RPMI7951 (cell line): Measurements from ENCODE around the gene GRIN2D. TPM values are rescaled to one million over a fixed set of nuclear protein-coding genes. Genes with fewer than 3 reads are reported as not detected.

Source experiments
- DNase-seq: peaks from one replicate; pipeline ENCODE4 v3.0.0-alpha.2; 2012; ENCODE audit warnings: low read depth
- total RNA-seq: library from RNA; depleted of rRNA; stranded (reverse); fragments of >200 nt; shearing (Covaris generic); gene quantifications from 2 replicates; pipeline ENCODE4 v1.2.3, GENCODE V29; 2014

GRIN2D gene
- total RNA-seq, 1 experiment from 2014 or later = 0.60 TPM

DNA sequence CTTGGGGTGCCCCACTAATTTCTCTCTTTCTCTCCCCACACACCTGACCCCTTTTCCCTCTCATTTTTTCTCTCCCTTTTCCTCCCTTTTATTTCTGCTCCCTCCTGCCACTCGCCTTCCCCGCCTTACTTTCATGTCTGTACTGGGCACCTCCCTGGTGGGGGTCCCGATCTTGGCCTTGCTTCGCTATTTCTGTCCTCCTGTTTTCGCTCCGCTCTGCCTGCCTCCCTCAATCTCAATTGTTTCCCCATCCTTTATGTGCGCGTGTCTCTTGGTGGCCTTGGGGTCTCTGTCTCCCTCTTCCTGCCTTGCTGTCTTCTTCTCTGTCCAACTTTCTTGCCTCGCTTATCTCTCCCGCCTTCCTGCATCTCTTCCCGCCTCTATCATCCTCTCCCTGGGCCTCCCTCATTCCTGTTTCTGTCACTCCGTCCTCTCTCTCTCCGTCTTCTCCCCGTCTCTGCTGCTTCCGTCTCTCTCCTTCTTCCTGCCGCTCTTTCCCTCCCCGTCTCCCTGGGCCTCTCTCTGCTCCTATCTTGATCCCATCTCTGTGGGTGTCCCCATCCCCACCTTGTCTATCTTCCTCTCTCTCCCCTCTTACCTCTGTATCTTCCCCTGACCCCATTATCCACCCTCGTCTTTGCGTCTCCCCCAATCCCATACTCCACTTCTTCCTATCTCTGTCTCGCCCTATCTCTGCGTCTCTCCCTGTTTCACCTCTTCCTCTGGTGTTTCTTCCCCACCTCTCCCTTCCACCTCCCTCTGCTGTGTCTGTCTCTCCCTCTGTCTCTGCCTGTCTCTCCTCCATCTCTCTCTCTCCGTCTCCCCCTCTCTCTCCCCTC is 4.0 kb downstream of the GRIN2D start:
- DNase-seq = no peak

DNA sequence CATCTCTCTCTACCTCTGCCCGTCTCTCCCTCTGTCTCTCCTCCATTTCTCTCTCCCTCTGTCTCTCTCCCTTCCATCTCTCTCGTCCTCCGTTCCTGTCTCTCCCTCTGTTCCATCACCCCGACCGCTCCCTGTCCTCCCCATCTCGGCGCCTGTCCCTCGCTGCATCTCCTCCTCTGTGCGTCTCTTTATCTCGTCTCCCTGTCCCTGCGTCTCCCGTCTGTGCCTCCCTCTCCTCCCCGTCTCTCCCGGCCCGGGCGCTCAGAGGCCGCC is 4.6 kb downstream of the GRIN2D start:
- DNase-seq = peak; percentile 24

DNA sequence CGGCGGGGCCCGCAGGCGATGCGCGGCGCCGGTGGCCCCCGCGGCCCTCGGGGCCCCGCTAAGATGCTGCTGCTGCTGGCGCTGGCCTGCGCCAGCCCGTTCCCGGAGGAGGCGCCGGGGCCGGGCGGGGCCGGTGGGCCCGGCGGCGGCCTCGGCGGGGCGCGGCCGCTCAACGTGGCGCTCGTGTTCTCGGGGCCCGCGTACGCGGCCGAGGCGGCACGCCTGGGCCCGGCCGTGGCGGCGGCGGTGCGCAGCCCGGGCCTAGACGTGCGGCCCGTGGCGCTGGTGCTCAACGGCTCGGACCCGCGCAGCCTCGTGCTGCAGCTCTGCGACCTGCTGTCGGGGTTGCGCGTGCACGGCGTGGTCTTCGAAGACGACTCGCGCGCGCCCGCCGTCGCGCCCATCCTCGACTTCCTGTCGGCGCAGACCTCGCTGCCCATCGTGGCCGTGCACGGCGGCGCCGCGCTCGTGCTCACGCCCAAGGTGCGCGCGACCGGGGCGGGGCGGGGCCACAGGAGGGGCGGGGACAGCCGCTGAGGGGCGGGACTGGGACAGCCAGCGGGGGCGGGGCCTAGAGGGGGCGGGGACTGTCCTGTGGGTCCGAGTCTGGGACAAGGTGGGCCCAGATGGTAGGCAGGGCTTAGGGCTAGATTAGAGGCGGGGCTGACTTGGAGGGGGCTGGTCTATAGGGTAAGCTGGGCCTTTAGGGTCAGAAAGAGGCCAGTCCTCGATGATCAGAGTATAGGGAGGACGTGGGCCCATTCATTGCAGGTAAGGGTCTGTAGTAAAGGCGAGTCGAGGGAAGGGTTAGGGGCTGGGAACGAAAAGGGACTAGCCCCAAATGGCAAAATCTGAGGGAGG is 5.1 kb downstream of the GRIN2D start:
- peak; percentile 85 for DNase-seq

DNA sequence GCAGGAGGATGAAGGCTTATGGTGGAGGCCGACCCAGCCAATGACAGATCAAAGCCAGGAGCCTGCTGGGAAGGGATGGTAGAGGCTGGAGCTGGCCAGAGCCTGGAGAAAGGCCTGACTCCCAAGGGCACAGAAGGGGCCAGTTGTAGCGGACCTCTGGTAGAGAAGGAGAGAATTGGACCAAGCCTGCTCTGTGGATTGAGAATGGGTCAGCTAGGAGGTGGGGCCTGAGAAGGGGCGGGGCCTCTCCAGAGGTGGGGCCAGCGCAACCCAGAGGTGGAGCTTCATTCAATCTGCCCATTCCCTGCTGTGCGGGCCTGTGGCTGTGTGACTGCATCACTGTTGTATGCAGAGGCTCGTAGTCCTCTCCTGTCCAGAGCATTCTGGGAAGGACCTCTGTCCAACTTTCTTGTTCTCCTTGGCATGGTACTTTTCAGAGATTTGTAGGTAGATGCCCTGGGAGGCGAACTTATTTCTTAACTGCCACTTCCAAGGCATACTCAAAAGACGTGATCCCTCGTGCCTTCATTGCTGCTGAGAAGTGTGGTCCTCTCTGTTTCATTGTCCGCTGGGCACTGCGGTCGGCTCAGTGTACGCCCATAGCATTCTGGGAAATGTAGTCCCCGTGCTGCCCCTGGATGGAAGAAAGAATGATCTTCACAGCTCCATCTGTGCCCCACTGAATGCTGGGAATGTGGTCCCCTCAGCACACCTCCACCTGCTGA is 6.7 kb downstream of the GRIN2D start:
- DNase-seq = peak; percentile 89

DNA sequence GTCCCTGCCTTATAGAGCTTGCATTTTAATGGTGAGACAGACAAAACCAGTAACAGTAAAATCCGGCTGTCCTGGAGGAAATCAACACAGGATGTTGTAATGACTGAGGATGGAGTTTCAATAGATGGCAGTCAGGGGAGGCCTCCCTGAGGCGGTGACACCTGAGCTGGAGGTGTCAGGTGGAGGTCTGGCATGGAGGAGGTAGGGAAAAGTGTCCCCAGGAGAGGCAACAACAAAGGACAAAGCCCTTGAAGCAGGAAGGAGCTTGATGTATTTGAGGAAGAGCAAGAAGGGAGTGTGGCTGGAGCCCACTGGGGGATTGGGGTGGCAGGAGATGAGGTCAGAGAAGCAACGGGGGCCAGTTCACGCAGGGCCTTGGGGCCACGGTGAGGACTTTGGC is 7.8 kb downstream of the GRIN2D start:
- no peak for DNase-seq

DNA sequence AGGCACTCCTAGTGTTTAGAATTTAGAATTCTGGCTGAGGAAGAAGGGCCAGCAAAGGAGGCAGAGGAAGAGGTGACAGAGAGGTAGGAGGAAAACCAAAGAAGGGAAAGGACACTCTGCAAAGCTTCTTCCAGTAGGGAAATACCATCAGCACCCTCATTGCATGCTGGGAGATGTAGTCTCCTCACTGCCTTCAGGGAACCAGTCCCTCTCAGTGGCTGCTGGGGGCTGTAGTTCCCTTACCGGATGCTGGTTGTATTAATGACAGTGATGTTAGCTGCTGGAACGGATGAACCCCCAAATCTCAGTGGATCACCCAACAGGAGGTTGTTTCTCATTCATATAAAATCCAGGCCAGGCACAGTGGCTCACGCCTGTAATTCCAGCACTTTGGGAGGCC is 10.1 kb downstream of the GRIN2D start:
- DNase-seq = peak; percentile 77

DNA sequence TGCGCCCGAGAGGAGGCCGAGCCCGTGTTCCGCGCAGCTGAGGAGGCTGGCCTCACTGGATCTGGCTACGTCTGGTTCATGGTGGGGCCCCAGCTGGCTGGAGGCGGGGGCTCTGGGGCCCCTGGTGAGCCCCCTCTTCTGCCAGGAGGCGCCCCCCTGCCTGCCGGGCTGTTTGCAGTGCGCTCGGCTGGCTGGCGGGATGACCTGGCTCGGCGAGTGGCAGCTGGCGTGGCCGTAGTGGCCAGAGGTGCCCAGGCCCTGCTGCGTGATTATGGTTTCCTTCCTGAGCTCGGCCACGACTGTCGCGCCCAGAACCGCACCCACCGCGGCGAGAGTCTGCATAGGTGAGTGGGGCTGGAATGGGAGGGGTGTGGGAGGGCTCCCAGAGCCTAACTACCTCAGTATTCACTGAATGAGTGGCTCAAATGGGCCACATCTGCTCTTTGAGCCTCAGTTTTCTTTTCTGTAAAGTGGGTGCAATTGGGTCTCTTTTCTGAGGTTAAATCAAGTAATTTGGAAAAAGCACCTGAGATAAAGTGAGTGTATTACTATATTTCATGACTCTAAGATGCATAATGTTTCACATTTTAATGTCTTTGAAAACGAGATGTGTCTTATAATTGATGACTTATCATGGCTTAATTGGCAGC is 11.7 kb downstream of the GRIN2D start:
- no peak for DNase-seq

DNA sequence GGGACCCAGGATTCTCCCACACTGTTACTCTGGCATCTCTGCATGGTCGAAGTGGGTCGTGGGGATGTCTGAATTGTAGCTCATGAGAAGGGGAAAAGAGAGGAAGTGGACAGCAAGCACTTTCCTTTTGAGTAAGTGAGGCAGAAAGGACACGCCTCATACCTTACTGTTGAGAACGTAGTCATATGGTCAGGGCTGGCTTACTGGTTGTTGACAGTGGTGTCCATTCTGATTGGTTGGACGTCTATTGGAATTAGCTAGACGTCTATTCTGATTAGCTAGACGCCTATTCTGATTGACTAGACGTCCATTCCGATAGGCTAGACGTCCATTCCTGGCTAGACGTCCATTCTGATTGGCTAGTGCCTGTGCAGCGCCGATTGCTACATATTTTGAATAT is 12.4 kb downstream of the GRIN2D start:
- DNase-seq = no peak

DNA sequence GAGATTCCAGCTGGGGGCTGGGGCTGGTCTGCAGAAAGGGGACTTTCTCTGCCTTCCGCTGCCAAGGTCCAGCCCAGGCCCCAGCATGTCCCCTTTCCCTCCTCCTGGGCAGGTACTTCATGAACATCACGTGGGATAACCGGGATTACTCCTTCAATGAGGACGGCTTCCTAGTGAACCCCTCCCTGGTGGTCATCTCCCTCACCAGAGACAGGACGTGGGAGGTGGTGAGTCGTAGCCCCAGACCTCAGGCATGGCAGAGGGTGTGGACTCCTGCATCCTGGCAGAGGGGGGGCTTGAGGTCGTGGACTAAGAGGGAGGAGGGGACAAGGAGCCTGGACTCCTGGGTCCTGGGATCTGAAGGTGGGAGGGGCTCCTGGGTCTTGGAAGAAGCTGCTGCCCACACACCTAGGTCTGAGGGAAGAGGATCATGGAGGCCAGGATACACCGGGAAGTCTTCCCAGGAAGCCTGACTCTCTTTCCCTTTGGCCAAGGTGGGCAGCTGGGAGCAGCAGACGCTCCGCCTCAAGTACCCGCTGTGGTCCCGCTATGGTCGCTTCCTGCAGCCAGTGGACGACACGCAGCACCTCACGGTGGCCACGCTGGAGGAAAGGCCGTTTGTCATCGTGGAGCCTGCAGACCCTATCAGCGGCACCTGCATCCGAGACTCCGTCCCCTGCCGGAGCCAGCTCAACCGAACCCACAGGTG is 20.6 kb downstream of the GRIN2D start:
- no peak for DNase-seq

DNA sequence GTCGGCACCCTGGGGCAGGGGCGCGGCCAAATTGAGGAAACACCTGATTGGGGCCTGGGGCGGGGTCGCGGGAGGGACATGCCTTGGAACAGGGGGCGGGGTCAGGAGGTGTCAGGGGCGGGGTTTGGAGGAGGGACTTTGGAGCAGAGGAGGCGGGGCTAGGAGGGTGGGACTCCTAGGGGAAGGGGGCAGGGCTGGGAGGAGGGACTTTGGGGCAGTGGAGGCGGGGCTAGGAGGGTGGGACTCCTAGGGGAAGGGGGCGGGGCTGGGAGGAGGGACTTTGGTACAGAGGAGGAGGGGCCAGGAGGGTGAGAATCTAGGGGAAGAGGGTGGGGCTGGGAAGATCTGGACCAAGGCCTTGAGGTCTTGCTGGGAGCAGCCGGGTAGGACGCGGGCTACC is 21.9 kb downstream of the GRIN2D start:
- peak; percentile 78 for DNase-seq

DNA sequence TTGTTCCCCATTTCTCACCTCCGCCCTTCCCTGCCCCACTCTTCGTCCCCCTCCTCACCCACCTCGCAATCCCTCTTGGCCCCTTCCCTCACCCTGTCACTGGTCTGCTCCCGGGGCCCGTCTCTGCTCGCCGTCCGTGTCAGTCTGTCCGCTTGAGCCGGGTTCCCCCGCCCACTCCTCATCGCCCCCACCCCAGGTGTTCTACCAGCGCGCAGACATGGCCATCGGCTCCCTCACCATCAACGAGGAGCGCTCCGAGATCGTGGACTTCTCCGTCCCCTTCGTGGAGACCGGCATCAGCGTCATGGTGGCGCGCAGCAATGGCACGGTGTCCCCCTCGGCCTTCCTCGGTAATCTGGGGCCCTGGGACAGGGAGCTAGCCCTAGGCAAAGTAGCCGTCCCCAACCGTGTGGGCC is 22.3 kb downstream of the GRIN2D start:
- DNase-seq = no peak

DNA sequence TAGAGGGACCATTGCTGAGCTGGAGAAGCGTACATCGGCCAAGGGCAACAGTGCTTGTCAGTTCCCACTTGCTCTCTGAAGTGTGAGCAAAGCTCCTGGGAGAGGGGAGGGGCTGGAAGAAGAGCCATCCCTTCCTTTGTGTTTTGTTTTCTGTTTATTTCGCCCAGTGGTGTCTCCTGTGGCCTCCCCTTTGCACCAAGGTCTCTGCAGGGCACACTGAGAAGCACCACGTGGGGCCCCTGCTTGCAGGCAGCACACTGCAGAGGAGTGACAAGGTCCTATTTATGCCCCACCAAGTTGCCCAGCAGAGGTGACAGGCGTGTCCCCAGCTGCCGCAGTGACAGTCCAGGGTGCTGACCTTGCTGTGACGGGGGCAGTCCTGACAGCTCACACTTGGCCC is 24.0 kb downstream of the GRIN2D start:
- no peak for DNase-seq

DNA sequence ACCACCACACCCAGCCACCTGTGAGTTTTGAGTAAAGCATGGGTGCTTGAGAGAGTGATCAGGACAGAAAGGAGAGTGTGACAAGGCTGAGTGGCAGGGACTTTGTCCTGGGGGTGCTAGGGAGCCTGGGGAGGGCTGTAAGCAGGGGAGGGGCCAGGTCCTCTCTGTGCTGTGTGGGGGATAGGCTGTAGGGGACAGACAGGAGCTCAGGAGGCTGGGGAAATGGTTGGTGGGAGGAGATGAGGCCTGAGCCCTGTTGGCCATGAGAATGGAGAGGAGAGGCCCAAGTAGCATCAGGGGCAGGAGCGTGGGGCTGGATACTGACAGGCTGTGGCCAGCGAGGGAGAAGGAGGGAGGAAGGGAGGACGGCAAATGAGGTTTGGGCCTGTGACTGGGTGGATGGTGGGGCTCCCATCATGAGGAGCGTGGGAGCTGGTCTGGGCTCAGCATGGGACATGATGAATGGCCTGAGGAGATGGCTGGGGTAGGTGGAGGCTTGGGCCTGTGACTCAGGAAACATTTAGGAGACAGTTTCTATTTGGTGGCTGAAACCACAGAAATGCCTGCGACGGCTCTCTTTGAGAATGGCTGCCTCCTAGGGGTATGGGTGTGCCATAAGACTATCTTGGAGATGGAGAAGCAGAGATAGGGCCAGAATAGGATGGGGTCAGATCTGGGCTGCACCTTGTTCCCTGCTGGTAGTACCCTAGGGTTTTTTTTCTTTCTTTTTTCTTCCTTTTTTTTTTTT is 25.0 kb downstream of the GRIN2D start:
- DNase-seq = peak; percentile 89

DNA sequence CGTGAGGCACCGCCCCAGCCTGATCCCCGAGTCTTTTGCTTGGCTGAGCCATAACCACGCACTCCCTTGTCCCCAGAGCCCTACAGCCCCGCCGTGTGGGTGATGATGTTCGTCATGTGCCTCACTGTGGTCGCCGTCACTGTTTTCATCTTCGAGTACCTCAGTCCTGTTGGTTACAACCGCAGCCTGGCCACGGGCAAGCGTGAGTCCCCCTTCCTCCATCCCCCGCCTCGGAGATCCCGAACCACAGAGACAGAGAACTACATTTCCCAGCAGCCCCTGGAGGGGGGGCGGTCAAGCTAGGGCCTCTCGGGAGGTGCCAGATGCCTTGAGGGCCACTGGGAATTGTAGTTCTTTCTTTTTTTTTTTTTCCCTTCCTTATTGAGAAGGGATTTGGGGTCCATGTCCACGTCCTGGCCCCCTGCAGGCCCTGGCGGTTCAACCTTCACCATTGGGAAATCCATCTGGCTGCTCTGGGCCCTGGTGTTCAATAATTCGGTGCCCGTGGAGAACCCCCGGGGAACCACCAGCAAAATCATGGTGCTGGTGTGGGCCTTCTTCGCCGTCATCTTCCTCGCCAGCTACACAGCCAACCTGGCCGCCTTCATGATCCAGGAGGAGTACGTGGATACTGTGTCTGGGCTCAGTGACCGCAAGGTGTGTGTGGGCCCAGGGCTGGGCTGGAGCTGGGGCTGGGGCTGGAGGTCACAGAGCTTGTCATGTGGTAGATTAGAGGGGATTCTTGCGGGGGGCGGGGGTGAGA is 25.9 kb downstream of the GRIN2D start:
- DNase-seq = peak; percentile 92

DNA sequence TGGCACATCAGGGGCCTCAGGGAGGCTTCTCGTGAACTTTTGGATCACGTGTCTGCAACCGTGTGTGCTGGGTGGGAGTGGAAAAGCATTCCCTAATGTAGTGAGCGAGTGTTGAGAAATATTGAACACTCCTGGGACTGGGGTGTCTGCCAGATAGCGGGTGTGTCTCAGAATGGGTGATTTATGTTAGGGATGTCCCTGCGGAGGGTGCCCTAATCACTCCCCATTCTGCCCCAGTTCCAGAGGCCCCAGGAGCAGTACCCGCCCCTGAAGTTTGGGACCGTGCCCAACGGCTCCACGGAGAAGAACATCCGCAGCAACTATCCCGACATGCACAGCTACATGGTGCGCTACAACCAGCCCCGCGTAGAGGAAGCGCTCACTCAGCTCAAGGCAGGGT is 28.1 kb downstream of the GRIN2D start:
- DNase-seq = no peak

DNA sequence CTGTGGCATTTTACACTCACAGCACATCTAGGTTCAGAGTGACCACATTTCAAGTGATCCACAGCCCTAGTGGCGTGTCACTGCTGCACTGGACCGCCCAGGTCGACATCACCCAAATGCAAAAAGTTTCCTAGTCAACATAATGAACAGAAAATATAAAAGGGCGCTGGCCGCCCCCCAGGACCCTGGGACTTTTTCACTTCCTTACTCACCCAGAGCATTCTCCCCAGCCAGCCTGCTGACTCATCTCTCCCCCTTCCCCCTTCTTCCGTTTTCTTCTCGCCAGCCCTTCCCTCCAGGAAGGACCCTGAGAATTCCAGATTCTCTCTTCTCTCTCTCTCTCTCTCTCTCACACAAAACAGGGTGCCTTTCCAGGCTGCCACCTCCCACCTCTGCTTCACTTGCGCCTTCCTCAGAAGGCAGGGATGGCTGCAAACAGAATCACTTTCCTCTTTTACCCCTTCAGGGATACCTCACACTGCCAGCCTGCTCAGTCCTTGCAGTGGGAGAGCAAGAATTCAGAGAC is 31.3 kb downstream of the GRIN2D start:
- peak; percentile 76 for DNase-seq

DNA sequence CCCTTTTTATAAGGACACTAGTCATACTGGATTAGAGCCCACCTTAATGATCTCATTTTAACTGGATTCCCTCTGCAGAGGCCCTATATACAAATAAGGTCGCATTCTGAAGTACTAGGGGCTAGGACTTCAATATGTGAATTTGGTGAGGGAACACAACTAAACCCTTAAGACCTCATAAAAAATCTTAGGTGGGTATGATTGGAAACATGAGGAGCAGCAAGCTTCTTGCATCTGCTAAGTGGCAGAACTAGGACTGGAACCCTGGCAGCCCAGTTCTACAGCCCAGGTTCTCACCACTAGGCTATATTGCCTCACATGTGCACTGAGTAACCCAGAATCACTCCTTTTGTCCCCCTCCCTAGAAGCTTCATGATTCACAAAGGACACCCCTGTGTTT is 35.2 kb downstream of the GRIN2D start:
- DNase-seq = no peak

DNA sequence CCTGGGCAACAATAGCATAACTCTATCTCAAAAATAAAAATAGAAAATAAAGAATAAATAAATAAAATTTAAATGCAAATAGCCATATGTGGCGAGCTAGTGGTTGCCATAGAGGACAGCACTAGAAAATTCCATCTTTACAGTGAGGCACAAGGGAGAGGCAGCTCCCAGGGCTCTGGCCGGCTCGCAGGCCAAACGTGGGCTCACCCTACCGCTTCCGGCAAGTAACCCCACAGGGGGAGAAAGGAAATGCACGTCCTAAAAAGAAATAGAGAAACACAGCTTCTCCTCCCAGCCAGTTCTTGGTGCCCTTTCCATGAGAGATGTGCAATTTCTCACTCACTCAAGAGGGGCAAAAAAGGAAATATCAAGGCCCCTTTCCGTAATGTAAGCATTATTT is 39.9 kb downstream of the GRIN2D start:
- DNase-seq = no peak

DNA sequence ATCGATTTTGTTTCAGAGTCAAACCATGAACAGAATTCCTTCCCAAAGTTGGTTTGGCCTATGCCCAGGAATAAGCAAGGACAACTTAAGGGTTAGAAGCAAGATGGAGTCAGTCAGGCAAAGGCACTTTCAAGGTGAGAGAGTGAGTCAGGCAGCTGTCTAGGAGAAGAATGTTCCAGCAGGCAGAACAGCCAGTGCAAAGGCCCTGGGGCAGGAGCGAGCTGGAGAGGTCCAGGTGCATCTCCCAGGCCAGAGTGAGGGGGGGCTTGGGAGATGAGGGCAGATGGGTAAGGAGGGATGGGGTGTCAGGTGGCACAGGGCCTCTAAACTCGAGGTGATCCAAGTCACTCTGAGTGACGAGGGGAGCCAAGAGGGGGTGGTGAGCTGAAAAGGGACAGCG is 43.1 kb downstream of the GRIN2D start:
- no peak for DNase-seq
